Stimulated activated CD8-positive, alpha-beta memory T cell treated with anti-CD3 and anti-CD28 coated beads, Interleukin-7, amount 100 ng/mL, for 48 hours (primary cell): Measurements from ENCODE around the gene ZNF850.
"Not testable (repeated sequence)": the region's sequence is repeated elsewhere in the genome, so short reads cannot be mapped to it uniquely, and the experiment has no call there.

Experiments
- DNase-seq, 2 donors: peaks; one replicate each; pipeline ENCODE4 v3.0.0-alpha.2; 2020; ENCODE audit warnings: low read depth in 1 of 2; ENCODE audit errors: extremely low read depth in 1 of 2

ZNF850 gene

GRCh38 chr19:36772311-36773222, at the start of gene ZNF850:
Gene ZNF850 (minus strand): TSS chr19:36772807. CDS start chr19:36762606, 10,201 bp downstream.
- peak; percentile 74 to 92 for DNase-seq

GRCh38 chr19:36821758-36822157, 49.2 kb upstream of the ZNF850 start:
- no peak for DNase-seq

DNA sequence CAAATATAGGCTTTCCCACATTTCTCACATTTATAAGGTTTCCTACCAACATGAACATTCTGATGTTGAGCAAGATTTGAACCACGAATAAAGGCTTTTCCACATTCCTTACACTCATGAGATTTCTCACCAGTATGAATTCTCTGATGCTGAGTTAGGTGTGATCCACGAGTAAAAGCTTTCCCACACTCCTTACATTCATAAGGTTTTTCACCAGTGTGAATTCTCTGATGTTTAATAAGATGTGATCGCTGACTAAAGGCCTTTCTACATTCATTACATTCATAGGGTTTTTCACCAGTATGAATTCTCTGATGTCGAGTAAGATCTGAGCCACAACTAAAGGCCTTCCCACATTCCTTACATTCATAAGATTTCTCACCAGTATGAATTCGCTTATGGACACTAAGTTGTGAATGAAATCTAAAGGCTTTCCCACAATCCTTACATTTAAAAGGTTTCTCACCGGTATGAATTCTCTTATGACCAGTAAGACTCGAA, 46.6 kb upstream of the ZNF850 start:
- DNase-seq, result no peak

DNA sequence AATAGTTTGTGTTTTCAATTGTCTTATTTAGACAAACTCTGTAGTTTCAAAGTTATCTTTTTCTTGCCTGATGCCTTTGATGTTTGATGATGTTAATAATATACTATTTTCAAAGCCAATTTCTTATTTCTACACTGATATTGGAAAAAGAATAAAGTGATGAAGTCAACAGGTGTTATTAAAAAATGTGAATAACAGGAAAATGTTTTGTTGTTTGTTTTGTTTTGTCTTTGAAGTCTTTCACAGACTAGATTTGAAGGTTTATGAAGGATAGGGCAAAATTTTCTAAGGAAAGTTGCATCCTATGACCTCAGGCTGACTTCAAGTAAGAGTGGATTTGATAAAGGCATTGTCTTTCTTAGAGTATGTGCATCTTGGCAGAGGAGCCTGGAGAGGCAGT, 34.4 kb upstream of the ZNF850 start:
- no peak for DNase-seq

GRCh38 chr19:36805364-36805763, 32.8 kb upstream of the ZNF850 start:
- DNase-seq, result no peak

GRCh38 chr19:36797786-36798108, 25.1 kb upstream of the ZNF850 start:
- DNase-seq, result no peak

DNA sequence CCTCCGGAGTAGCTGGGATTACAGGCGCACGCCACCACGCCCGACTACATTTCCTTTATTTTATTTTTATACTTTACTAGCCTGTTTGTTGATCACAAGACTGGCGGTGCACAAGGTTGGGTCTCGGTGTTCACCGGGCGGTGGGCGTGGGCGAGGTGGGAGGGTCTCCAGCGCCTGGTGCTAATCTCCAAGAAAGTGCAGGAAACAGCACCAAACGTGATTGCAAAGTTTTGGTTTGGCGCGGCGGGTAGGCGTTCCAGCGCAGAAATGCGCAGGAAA, 24.0 kb upstream of the ZNF850 start:
- no peak for DNase-seq

DNA sequence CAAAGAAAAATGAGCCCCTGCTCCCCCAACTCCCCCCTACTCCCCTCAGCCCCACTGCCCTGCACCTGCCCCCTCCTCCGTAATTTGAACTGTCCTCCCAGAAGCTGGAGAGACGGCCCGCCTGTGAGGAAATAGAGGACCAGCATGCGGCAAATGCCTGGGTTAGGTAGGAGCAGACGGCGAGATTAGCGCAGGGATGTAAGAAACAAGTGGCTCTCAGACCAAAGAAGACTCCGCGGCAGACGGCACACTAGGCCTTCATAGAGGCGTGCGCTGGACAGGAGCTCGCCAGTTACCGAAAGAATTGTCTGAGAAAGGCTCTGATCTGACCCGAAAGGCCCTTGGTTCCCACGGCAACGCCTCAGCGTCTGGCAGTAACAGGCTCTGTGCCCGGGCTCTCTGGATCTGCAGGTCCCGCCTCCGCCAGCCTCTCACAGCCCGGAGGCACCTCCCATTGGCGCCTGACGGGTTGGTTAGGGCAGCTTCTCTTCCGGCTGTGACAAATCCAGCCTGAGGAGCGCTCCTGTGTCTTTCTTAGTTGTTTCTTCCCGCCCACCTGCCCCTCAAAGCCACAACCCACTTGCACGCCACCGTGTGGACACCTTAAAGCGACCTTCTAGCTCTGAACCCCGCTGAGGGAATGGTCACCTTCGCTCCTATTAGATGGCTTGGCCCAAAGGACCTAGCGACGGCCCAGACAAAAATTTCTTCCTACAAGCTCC, 19.0 kb upstream of the ZNF850 start:
- DNase-seq, result not testable (repeated sequence)

DNA sequence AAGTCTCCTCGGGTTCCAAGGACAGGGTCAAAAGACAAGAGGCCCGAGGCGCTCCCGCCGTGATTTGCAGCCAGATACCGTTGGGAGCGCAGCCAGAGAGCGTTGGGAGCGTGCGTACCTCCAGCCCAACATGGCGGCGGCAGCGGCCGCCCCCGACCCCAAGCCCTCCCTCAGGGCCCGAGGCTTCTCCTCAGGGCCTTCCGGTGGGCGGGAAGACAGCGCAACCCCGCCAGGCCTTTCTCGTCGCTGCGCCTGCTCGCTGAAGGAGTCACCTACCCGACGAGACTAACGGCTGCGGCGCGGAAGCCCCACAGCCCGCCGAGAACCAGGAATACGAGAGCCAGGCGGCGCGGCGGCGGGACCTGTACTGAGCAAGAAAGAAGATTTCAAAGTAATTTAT, 3.2 kb upstream of the ZNF850 start:
- no peak for DNase-seq

GRCh38 chr19:36773223-36773579, 594 bp upstream of the ZNF850 start:
- no peak for DNase-seq

DNA sequence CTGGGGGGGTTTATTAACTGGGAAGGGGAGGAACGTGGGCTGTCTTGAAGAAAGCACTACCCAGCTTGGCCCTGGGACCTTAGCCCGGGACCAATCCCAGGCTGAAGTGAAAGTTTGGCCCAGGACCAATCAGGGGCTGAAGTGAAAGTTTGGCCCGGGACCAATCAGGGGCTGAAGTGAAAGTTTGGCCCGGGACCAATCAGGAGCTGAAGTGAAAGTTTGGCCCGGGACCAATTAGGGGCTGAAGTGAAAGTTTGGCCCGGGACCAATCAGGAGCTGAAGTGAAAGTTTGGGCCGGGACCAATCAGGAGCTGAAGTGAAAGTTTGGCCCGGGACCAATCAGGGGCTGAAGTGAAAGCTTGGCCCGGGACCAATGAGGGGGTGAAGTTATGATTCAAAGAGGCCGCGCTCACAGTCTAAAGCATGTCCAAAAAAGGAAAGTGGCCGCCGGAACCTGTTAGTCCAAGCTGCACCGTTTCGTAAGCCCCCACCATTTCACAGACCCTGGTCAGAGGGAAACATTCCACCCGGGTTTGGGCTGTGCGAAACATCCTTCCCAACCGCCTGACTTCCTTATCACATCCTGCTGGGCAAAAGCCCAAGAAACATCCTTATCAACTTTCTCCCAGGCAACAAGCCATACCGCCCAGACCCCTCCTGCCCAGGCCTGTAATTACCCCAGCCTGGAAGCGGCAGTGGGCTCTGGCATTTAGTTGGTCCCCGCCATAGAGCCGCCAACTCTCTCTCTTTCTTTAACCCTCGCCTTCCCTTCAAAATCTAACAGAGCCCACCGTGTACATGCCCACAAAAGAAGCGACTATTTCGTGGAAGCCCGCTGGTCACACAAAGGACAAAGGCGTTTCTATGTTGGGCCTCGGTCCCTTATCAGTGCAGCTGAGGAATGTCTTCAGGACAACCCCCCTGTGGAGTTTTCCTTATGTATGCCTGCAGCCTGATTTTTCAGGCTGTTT, 1.1 kb downstream of the ZNF850 start:
- DNase-seq, result peak in 1 of 2 donors; percentile 18

- DNase-seq, result no peak
These were observed 22.4 kb downstream of the ZNF850 start for GRCh38 chr19:36750066-36750691.

GRCh38 chr19:36749613-36750012, 23.0 kb downstream of the ZNF850 start:
- DNase-seq, result not testable (repeated sequence)

DNA sequence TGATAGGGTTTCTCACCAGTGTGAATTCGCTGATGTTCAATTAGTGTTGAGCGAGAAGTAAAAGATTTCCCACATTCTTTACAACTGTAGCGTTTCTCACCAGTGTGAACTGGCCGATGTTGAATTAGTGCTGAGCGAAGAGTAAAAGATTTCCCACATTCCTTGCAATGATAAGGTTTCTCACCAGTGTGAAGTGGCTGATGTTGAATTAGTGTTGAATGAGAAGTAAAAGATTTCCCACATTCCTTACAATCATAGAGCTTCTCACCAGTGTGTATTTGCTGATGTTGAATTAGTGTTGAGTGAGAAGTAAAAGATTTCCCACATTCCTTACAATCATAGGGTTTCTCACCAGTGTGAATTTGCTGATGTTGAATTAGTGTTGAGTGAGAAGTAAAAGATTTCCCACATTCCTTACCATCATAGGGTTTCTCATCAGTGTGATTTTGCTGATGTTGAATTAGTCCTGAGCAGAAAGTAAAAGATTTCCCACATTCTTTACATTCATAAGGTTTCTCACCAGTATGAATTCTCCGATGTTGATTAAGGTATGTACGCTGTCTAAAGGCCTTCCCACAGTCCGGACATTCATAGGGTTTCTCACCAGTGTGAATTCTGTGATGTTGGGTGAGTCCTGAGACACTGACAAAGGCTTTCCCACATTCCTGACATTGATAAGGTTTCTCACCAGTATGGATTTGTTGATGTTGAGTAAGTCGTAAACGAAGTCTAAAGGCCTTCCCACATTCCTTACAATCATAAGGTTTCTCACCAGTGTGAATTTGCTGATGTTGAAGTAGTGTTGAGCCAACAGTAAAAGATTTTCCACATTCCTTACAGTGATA, 24.0 kb downstream of the ZNF850 start:
- no peak for DNase-seq

- DNase-seq, result no peak
These were observed 24.9 kb downstream of the ZNF850 start for GRCh38 chr19:36747750-36748149.

DNA sequence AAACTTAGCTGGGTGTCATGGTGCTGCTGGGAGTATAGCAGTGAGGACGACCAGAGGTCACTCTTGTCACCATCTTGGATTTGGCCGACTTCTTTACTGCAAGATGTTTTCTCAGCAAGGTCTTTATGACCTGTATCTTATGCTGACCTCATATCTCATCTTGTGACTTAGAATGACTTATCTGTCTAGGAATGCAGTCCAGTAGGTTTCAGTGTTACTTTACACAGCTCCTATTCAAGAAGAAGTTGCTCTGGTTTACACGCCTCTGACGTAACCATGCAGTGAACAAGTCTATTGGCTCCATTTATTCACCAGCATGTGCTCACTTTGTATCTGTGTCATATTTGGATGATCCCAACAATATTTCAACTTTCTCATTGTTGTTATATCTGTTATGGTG, 26.7 kb downstream of the ZNF850 start:
- no peak for DNase-seq

DNA sequence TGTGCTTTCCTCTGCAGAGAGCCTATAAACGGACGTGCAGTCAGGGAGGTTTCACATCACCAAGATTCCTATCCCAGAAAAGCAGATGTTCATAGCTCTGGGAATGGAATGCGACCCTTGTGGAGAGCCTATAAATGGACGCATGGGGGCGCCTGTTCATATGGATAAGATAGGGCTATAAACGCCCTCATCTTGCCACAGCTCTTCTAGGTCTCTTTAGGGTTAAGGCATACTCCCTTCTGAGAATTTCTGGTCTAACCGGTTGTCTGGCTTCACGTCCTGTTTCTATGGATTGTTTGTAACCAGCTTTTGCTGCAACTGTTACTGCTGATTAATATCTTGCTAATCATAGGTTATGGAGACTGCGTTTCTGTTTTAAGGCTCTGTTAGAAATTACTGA, 36.4 kb downstream of the ZNF850 start:
- DNase-seq, result not testable (repeated sequence)

GRCh38 chr19:36719687-36720556, 52.7 kb downstream of the ZNF850 start:
- DNase-seq, result no peak

- no peak for DNase-seq
These were observed 63.2 kb downstream of the ZNF850 start for GRCh38 chr19:36709423-36709822.
